HG03460 (cell line): Measurements from ENCODE around the gene UBE2K.
"Not testable (repeated sequence)": the region's sequence is repeated elsewhere in the genome, so short reads cannot be mapped to it uniquely, and the experiment has no call there.

Experiments used
- ATAC-seq: cut with Tn5 transposase; IDR thresholded peaks from one replicate; pipeline ENCODE4 v1.9.1; 2021; ENCODE audit not compliant: unreplicated experiment

The UBE2K gene, protein sequence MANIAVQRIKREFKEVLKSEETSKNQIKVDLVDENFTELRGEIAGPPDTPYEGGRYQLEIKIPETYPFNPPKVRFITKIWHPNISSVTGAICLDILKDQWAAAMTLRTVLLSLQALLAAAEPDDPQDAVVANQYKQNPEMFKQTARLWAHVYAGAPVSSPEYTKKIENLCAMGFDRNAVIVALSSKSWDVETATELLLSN

GRCh38 chr4:39697740-39698423, at the start of gene UBE2K:
UBE2K (plus strand) TSS chr4:39698136; CDS start chr4:39698328, 192 bp downstream.
- ATAC-seq, result peak; percentile 82

- ATAC-seq, result no peak
These were observed 49.7 kb upstream of the UBE2K start for GRCh38 chr4:39648213-39648612.

DNA sequence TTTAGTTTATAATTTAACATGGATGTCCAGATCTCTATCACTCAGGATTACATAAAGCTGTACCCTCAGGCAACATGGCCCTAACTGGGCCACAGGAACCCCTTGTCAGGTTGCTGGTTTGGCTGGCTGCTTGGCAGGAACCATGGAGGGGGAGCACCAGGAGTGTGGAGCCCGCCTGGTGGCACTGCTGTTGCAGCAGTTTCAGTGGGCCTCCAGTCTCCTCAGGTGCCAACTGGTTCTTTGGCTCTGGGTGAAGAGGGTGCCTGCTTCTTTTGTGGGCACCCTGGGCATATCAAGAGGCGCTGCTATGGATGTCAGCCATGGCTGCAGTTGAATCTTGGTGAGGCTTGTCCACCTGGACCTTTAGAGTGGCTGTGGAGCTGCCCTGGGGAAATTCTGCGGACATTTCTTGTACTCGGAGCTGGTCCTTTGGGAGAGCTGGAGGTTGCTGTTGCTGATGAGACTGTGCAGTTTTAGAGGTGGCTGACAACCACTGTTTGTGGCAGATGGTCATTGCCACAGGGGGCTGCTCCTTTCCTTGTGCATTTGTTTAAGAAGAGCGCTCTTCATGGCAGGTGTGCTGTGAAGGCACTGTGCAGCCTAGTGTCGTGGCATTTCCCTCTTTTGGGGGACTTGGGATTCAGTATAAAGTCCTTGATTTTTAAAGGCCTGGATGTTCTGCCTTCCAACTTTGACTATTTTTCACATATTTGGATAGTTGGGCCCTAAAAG, 48.9 kb upstream of the UBE2K start:
- ATAC-seq, result no peak

DNA sequence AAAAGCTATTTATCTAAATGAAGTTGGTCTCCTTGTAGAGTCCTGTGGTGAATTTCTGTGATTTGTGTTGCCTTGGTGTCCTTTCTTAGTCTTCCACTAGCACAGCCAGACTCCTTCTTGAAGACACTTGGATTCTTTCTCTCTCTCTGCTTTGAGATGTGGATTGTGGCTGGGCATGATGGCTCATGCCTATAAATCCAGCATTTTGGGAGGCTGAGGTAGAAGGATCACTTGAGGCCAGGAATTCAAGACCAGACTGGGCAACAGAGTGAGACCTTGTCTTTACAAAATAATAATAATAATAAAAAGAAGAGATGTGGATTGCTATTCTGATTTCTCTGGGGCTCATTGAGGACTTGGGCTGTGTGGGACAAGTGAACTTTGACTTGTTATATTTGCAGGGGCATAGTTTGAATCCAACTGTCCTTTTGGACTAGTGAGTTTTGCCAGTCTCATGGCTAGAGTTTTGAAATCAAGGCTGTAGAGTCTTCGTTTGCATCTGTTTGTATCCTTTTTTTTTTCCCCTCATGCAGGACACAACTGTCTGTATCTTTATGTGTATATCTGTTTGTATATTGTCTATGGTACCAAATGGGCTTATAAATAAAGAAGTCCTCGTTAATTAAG, 48.2 kb upstream of the UBE2K start:
- ATAC-seq, result no peak

GRCh38 chr4:39651586-39651985, 46.4 kb upstream of the UBE2K start:
- ATAC-seq, result not testable (repeated sequence)

DNA sequence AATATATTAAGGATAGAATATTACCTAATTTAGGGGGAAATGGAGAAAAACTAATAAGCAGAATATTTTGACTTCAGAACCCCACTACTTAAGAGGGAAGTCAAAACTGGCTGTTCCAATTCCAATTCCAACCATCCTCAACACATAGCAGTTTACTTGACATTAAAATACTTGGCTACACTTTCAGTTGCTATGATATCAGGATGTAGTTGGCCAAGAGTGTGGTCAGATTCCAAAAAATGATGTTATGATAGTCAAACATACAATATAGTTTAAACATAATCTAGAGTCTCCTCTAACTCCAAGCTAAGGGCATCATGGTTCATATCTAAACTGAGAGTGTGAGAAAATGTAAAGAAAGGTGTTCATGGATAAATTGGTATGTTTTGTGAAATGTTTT, 42.7 kb upstream of the UBE2K start:
- no peak for ATAC-seq

GRCh38 chr4:39655876-39656275, 42.1 kb upstream of the UBE2K start:
- no peak for ATAC-seq

DNA sequence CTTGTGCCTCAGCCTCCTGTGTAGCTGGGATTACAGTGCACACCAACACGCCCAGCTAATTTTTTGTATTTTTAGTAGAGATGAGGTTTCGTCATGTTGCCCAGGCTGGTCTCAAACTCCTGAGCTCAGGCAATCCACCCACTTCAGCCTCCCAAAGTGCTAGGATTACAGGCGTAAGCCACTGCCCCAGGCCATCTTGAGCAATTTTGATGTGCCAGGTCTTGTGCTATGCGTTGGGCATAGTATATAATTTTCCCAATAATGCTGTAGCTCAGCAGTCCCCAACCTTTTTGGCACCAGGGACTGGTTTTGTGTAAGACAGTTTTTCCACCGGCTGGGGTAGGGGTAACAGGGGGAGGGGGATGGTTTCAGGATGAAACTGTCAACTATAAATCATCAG, 41.3 kb upstream of the UBE2K start:
- ATAC-seq, result not testable (repeated sequence)

DNA sequence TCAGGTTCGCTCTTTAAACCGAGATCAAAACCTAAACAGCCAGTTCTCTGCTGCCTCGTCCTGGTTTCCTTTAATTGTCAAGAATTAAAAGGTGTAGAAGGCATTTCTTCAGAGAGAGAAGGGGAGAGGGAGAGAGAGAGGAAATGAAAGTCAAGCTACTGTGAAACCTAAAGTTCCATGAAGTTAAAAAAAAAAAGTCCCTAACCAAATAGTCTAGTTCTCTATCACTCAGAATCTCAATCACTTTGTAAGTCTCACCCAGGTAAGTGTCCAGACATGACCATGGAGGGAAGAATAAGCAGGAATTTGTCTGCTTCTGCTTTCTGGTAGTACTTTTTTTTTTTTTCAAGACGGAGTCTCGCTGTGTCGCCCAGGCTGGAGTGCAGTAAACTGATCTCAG, 40.5 kb upstream of the UBE2K start:
- peak; percentile 88 for ATAC-seq

DNA sequence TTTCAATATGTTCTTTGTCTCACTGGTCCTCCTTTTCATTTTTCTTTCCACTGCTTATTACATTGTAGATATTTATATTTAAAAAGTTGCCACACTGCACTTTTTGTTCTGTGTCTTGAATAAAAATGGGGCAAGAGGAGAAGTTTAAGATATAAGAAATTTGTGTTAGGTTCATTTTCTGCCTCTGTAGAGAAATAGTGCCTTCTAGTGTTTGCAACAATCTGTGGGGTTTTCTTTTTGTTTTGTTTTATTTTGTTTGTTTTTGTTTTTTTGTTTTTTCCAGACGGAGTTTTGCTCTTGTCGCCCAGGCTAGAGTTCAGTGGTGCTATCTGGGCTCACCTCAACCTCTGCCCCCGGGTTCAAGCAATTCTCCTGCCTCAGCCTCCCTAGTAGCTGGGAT, 39.2 kb upstream of the UBE2K start:
- ATAC-seq, result no peak

DNA sequence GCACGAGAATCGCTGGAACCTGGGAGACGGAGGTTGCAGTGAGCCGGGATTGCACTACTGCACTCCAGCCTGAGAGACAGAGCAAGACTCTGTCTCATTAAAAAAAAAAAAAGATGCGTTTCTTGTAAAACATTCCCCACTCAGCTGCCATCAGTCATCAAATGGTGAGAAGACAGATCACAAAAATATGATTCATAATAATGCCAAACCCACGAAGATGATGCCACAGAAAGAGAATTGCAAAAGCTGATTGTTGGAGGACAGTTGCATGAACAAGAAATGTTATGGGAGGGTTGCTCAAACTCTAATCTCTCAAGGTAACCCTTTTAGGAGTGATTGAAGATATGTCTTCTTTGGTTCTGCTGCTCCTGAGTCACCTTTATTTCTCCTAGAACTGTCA, 37.9 kb upstream of the UBE2K start:
- no peak for ATAC-seq

DNA sequence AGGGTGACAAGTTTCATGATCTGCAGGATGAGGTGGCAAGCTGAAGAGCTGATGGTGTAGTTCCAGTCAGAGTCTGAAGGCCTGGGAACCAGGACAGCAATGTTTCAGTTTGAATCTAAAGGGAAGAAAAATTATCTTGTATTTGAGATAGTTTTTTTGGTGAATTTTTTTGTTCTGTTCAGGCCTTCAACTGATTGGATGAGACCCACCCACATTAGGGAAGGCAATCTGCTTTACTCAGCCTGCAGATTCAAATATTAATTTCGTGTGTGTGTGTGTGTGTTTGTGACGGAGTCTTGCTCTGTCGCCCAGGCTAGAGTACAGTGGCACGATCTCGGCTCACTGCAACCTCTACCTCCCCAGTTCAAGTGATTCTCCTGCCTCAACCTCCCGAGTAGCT, 37.2 kb upstream of the UBE2K start:
- no peak for ATAC-seq

DNA sequence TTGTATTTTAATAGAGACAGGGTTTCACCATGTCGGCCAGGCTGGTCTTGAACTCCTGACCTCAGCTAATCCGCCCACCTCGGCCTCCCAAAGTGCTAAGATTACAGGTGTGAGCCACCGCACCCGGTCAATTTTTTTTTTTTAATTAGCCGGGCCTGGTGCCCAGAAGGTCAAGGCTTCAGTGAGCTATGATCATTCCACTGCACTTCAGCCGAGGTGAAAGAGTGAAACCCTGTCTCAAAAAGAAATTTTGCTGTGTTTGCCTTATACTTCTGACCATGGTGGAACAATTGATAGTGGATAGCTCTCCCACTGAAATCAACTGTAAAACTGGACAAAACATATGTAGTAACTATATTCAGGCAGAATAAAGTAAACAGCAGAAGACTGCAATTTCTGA, 35.3 kb upstream of the UBE2K start:
- ATAC-seq, result no peak

- ATAC-seq, result no peak
These were observed 32.9 kb upstream of the UBE2K start for GRCh38 chr4:39664828-39665731.

- ATAC-seq, result no peak
These were observed 30.2 kb upstream of the UBE2K start for GRCh38 chr4:39667706-39668105.

DNA sequence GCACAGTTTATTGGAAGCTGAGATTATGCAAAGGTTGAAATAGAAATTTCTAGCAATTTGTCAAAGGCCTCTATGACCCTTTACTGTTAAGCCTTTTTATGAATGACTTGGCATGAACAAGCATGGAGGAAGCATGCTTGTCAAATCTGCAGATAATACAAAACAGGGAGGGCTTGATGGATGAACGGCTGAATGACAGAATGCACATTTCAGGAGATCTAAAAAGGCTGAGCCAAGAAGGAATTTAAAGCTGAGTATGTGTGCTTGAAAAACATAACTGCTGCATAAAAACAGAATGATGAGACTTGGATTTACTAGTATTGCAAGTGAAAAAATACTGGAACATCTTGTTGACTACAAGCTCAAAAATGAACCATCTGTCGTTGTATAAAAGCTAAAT, 29.0 kb upstream of the UBE2K start:
- ATAC-seq, result no peak

DNA sequence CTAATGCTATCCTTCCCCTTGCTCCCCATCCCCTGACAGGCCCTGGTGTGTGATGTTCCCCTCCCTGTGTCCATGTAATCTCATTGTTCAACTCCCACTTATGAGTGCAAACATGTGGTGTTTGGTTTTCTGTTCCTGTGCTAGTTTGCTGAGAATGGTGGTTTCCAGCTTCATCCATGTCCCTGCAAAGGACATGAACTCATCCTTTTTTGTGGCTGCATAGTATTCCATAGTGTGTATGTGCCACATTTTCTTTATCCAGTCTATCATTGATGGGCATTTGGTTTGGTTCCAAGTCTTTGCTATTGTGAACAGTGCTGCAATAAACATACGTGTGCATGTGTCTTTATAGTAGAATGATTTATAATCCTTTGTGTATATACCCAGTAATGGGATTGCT, 27.6 kb upstream of the UBE2K start:
- ATAC-seq, result not testable (repeated sequence)

- ATAC-seq, result not testable (repeated sequence)
These were observed 22.3 kb upstream of the UBE2K start for GRCh38 chr4:39675681-39676080.

DNA sequence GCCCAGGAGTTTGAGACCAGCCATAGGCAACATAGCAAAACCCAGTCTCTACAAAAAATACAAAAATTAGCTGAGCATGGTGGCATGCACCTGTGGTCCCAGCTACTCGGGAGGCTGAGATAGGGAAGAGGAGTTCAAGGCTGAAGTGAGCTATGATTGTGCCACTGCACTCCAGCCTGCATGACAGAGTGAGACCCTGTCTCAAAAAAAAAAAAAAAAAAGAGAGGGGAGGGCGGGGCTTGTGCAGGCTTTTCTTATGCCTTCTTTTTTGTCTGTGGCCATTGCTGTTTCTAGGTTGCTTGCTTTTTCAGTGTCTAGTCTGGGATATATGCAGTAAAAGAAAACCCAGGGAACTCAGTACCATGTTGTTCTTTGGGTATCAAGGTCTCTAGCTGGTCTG, 16.9 kb upstream of the UBE2K start:
- not testable (repeated sequence) for ATAC-seq

DNA sequence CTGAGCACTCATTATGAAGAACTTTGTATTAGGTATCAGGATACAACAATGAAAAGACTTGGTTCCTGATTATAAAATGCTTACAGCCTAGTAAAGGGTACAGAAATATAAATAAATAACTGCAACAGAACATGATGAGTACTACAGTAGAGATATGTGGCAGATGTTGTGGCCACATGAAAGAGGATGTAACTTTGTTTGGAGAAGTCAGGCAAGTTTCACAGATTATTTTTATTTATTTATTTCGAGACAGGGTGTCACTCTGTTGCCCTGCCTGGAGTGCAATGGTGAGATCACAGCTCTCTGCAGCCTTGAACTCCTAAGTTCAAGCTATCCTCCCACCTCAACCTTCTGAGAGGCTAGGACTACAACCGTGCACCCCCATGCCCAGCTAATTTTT, 15.8 kb upstream of the UBE2K start:
- peak; percentile 77 for ATAC-seq

DNA sequence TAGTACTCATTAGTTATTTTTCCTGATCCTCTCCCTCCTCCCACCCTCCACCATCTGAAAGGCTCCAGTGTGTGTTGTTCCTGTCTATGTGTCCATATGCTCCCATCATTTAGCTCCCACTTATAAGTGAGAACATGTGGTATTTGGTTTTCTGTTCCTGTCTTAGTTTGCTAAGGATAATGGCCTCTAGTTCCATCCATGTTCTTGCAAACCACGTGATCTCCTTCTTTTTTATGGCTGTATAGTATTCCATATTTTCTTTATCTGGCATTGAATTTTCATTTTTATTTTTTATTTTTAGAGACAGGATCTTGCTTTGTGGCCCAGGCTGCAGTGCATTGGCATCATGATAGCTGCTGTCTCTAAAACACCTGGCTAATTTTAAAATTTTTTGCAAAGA, 11.9 kb upstream of the UBE2K start:
- no peak for ATAC-seq
